Measurements from ENCODE around the gene CANT1.

GRCh38 chr17:78963378-78963777 is 46.2 kb downstream of the CANT1 start:
- TF ChIP-seq POLR2AphosphoS5 (IDR thresholded peaks at IDR 0.05; ENCODE audit: low read depth, low read length) (no peak), TAF1 (IDR thresholded peaks at IDR 0.05; ENCODE audit: borderline replicate concordance, insufficient read depth, low read length) (no peak)
